SK-N-DZ (cell line): ENCODE measurements around the gene FAM180A.

ENCODE experiments used
- DNase-seq: peaks from one replicate; pipeline ENCODE4 v3.0.0-alpha.2; 2015; ENCODE audit warnings: low spot score

Gene FAM180A

DNA sequence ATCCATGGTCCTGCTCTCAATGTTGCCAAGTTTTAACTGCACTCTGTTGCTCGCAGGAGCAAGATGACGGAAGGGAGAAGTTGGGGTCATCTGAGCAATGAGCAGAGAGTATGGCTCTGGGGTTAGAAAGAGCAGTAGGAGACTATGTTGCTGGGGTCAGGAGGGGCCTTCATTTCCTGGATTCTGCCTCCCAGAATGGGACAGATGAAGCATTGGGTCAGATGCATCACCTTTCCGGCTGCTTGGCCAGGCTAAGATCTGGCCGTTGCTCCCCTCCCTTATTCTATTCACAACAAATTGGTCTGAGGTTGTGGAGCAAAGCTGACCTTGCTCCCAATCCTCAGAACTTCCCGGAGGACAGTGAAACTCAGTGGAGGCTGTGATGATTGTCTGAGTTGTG, 63.9 kb downstream of the FAM180A start:
- DNase-seq: no peak

DNA sequence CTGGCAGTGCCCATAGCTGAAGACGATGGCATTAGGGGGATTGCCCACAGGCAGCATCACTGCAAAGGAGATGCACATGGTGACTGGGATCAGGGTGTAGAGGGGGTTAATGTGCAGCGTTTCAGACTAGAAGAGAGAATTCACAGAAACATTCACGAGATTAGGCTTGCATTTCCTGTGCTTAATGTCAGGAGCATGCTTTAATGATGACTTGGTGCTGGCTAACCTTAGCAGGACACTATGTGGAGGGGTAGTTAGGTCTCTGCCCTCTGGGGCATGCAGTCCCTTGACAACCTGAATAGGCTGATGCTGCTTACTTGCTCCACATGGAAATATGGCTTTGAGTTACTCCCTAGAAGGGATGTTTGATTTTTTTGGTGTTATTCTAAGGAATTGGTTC, 64.5 kb downstream of the FAM180A start:
- no peak for DNase-seq

DNA sequence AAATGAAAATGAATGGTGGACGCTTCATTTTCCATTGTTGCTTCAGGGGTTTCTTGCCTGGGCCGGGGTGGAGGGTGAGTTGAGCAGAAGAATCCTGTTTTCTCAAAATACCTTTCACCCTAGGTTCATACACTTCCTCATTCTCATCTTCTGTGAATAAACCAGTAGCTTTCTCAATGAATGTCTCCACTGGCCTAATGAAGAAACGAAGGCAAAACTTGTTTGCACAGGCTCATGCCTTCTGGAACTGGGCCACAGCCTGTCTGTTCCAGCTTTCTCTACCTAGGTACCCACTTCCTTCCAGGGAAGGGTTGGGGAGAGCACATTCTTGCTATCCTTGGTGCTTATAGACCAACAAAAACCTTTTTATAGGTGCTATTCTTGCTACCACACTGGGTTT, 65.0 kb downstream of the FAM180A start:
- DNase-seq: no peak

DNA sequence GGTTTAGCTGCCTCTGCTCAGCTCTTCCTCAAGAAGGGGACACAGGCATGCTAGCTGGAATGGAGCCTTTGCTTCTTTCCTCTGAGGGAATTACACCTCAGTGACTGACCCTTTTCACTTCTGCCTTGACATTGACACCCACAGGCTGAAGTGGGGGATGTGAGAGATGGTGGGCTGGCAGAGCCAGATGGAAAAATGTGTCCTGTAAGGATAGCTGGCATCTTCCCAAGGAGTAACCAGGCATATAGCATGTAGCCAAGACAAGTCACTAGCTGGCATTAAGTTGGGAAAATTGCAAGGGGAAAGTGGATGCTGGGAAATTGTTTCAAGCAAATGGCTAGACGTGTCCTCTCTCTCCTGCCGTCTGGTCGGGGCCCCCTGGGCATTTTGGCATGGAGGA, 66.4 kb downstream of the FAM180A start:
- no peak for DNase-seq

DNA sequence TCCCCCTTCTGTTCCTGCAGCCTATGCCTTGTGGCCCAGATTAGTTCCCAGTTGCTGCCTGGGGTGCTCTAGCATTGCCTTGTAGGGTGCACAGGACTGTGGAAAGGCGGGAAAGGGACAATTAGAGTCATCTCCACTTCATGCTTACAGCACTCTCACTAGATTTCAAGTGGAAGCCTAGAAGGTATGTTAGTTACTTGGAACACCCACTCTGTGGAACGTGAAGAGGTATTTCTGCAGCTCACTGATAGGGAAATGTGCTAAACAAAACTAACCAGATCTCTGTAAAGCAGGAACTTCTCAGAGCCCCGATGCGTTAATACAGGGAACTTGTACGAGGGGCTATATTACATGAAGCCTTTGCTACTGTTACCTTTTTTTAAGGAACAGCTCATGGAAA, 66.9 kb downstream of the FAM180A start:
- no peak for DNase-seq
